PC-3 (cell line): ENCODE measurements around the gene ANXA9. TPM values are rescaled to one million over a fixed set of nuclear protein-coding genes. Genes with fewer than 3 reads are reported as not detected.
A peak's percentile ranks its signal among the peaks of the same experiment; 100 is the strongest.

Source experiments
- ATAC-seq: fragments of 200-7000 bp; cut with Tn5 transposase; 2 replicates; pipeline ENCODE4 v1.9.1; 2020; ENCODE audit warnings: mild to moderate bottlenecking, moderate library complexity
- BruUV-seq: library from RNA; stranded (reverse); fragments of 400-500 nt; replicated peaks from 2 replicates; lab custom pipeline; 2021; lab: Mats Ljungman, UMichigan
- CTCF ChIA-PET: fragments of 300-600 bp; sonication (Branson Sonifier 250); formaldehyde crosslinking; loops from one replicate; lab custom pipeline; 2022; ENCODE audit warnings: antibody characterized with exemption; lab: Charles Lee
- POLR2A ChIA-PET: fragments of 300-600 bp; sonication (Branson Sonifier 250); formaldehyde crosslinking; loops from one replicate; lab custom pipeline; 2022; ENCODE audit warnings: antibody characterized with exemption; ENCODE audit not compliant: unreplicated experiment; lab: Charles Lee
- DNase-seq: peaks from one replicate; pipeline ENCODE4 v3.0.0-alpha.2; 2015
- H2AFZ ChIP-seq: fragments of 300-600 bp; sonication (generic); 2 replicates; pipeline ENCODE4 v1.6.0; 2016; ENCODE audit warnings: antibody characterized with exemption, low read length
- H3F3A ChIP-seq: fragments of 300-600 bp; sonication (generic); one replicate; pipeline ENCODE4 v1.6.0; 2017; ENCODE audit warnings: antibody characterized with exemption, low read length, control low read depth, mild to moderate bottlenecking; ENCODE audit not compliant: unreplicated experiment
- H3K27ac ChIP-seq: fragments of 300-600 bp; sonication (generic); 2 replicates; pipeline ENCODE4 v1.5.1; 2016; ENCODE audit warnings: mild to moderate bottlenecking, low read length
- H3K27me3 ChIP-seq: fragments of 300-600 bp; sonication (generic); 2 replicates; pipeline ENCODE4 v1.6.1; 2016; ENCODE audit warnings: low read length, mixed read lengths
- H3K36me3 ChIP-seq: fragments of 300-600 bp; sonication (generic); 2 replicates; pipeline ENCODE4 v1.6.1; 2016; ENCODE audit warnings: low read depth, mixed run types, low read length, mixed read lengths
- H3K4me1 ChIP-seq: fragments of 300-600 bp; sonication (generic); 2 replicates; pipeline ENCODE4 v1.5.1; 2016; ENCODE audit warnings: low read length; ENCODE audit not compliant: insufficient read depth
- H3K4me2 ChIP-seq: fragments of 300-600 bp; sonication (generic); 2 replicates; pipeline ENCODE4 v1.6.0; 2016; ENCODE audit warnings: low read length
- H3K4me3 ChIP-seq: fragments of 300-600 bp; sonication (generic); 2 replicates; pipeline ENCODE4 v1.5.1; 2016; ENCODE audit warnings: mild to moderate bottlenecking, low read length, mixed read lengths
- H3K79me2 ChIP-seq: fragments of 300-600 bp; sonication (generic); 2 replicates; pipeline ENCODE4 v1.6.1; 2017; ENCODE audit warnings: low read length, mixed read lengths
- H3K9ac ChIP-seq: fragments of 300-600 bp; sonication (generic); 2 replicates; pipeline ENCODE4 v1.6.0; 2016; ENCODE audit warnings: mild to moderate bottlenecking, low read length
- H3K9me2 ChIP-seq: fragments of 300-600 bp; sonication (generic); replicated peaks from 2 replicates; pipeline ENCODE4 v1.6.1; 2016; ENCODE audit warnings: mixed run types, low read length, mixed read lengths
- H3K9me3 ChIP-seq: fragments of 300-600 bp; sonication (generic); 2 replicates; pipeline ENCODE4 v1.6.1; 2016; ENCODE audit warnings: low read length, mixed read lengths
- H4K20me1 ChIP-seq: fragments of 300-600 bp; sonication (generic); 2 replicates; pipeline ENCODE4 v1.6.1; 2016; ENCODE audit warnings: low read length, mixed read lengths
- EZH2 ChIP-seq: fragments of 300-600 bp; sonication (generic); IDR thresholded peaks from one replicate; pipeline ENCODE4 v1.6.1; 2017; ENCODE audit warnings: antibody characterized with exemption, mild to moderate bottlenecking, low read length; ENCODE audit not compliant: unreplicated experiment
- EZH2phosphoT487 ChIP-seq: fragments of 300-600 bp; sonication (generic); IDR thresholded peaks from 2 replicates; pipeline ENCODE4 v1.6.1; 2018; ENCODE audit warnings: mild to moderate bottlenecking, antibody characterized with exemption, low read length, borderline replicate concordance
- intact Hi-C: fragments of 100-400 bp; cut with micrococcal nuclease; formaldehyde crosslinking; loops from 2 replicates; pipeline ENCODE4 v1.9.0; 2023
- total RNA-seq: library from RNA; depleted of rRNA; stranded (reverse); fragments of >200 nt; gene quantifications from 2 replicates; pipeline ENCODE4 v1.2.3, GENCODE V29; 2014
- TF ChIP-seq, protein P1 (sequence below): fragments of 300-600 bp; sonication (generic); conservative IDR thresholded peaks from 2 replicates; pipeline ENCODE4 v1.5.1; 2017; ENCODE audit warnings: antibody characterized with exemption, low read depth, mild to moderate bottlenecking, low read length

ANXA9 gene
- total RNA-seq, 1 experiment from 2014 or later = 0.18 TPM

DNA sequence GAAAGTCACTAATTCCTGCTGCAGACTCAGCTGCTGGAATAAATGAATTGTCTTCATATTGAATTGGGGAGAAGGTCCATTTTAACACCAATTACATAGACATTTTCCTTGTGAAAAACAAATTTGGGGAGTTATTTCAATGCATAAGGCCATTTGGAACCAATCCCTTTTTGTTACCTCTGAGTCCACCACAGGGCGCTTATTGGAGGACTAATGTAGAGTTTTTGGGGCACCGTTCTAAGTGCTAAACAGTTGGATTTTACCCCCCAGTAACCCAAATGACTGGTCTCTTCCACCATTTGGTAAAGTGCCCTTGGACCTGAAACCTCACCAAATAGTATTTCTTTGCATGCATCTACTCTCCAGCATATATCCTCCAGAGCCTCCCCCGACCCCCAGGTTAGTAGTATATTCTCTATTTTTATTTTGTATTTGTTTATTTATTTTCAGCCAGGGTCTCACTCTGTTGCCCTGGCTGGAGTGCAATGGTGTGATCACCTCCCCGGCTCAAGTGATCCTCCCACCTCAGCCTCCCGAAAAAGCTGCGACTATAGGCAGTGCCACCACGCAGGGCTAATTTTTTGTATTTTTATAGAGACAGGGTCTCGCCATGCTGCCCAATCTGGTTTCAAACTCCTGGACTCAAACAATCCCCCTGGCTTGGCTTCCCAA is 27.7 kb downstream of the ANXA9 start:
- Histone ChIP-seq H3K27me3 (no peaks in the 10 kb centered on the region), H3K4me3 (peak overlapping the region; percentile 86), H3F3A (peaks cover 6% of the 10 kb centered on the region), H3K4me2 (peak overlapping the region; percentile 92), H4K20me1 (no peaks in the 10 kb centered on the region), H3K4me1 (peaks cover 37% of the 10 kb centered on the region), H3K36me3 (no peaks in the 10 kb centered on the region), H3K9me3 (no peaks in the 10 kb centered on the region), H3K9ac (peak overlapping the region; percentile 87; the same call in 1 of the 2 replicates), H3K9me2 (no peaks in the 10 kb centered on the region), H2AFZ (peak overlapping the region; percentile 99), H3K27ac (no peak overlapping the region), H3K79me2 (peaks cover 32% of the 10 kb centered on the region)
- TF ChIP-seq EZH2 (no peak), EZH2phosphoT487 (no peak)
- TF ChIP-seq, protein P1, sequence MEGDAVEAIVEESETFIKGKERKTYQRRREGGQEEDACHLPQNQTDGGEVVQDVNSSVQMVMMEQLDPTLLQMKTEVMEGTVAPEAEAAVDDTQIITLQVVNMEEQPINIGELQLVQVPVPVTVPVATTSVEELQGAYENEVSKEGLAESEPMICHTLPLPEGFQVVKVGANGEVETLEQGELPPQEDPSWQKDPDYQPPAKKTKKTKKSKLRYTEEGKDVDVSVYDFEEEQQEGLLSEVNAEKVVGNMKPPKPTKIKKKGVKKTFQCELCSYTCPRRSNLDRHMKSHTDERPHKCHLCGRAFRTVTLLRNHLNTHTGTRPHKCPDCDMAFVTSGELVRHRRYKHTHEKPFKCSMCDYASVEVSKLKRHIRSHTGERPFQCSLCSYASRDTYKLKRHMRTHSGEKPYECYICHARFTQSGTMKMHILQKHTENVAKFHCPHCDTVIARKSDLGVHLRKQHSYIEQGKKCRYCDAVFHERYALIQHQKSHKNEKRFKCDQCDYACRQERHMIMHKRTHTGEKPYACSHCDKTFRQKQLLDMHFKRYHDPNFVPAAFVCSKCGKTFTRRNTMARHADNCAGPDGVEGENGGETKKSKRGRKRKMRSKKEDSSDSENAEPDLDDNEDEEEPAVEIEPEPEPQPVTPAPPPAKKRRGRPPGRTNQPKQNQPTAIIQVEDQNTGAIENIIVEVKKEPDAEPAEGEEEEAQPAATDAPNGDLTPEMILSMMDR = no peak
- POLR2A ChIA-PET = no interaction called here
- intact Hi-C loops = loop anchor here (5.0 to 10.0 kb wide), 3 partner anchors 37 to 385 kb away; partner anchors contain the start of genes C1orf56, ENSA and GOLPH3L
- DNase-seq = no peak
- no peak for ATAC-seq
- BruUV-seq = no TSS peak
- CTCF ChIA-PET = no interaction called here

- no peaks in the 10 kb centered on the region for H3K9me3 ChIP-seq
- H3K4me2 ChIP-seq = no peak overlapping the region
- H3K4me1 ChIP-seq = peaks cover 37% of the 10 kb centered on the region
- ATAC-seq (no peak), DNase-seq (no peak)
- TF ChIP-seq, protein P1 = no peak
- TF ChIP-seq EZH2 (no peak), EZH2phosphoT487 (no peak)
- peaks cover 6% of the 10 kb centered on the region for H3F3A ChIP-seq
- no TSS peak for BruUV-seq
- no peak overlapping the region for H3K4me3 ChIP-seq
- H3K27me3 ChIP-seq = no peaks in the 10 kb centered on the region
- H3K79me2 ChIP-seq = peaks cover 32% of the 10 kb centered on the region
- ChIA-PET CTCF (no interaction called here), POLR2A (interaction anchor here (0.7 kb wide), 1 partner anchor 168 kb away, joined by 7 read pairs; no protein-coding TSS in a partner anchor)
- no peak overlapping the region for H3K27ac ChIP-seq
- no peaks in the 10 kb centered on the region for H3K36me3 ChIP-seq
- no peaks in the 10 kb centered on the region for H3K9me2 ChIP-seq
- intact Hi-C loops = no loop called here
- no peak overlapping the region for H3K9ac ChIP-seq
- H2AFZ ChIP-seq = no peak overlapping the region
- H4K20me1 ChIP-seq = no peaks in the 10 kb centered on the region
These were observed 28.2 kb downstream of the ANXA9 start for GRCh38 chr1:151010346-151010726.
